ENCODE data around the gene CDK5. TPM values are rescaled to one million over a fixed set of nuclear protein-coding genes. Genes with fewer than 3 reads are reported as not detected.

CDK5 gene
- total RNA-seq, 2 donors from 2014 or later = 13.1 to 18.5 TPM

GRCh38 chr7:151056283-151056665 lies 1.4 kb downstream of the CDK5 start:
- intact Hi-C loops (cut with DNase I) = no loop called here
- TF ChIP-seq POLR2A (IDR thresholded peaks at IDR 0.05) (no peak), POLR2AphosphoS5 (IDR thresholded peaks at IDR 0.05) (no peak)
- TF ChIP-seq, protein P1, sequence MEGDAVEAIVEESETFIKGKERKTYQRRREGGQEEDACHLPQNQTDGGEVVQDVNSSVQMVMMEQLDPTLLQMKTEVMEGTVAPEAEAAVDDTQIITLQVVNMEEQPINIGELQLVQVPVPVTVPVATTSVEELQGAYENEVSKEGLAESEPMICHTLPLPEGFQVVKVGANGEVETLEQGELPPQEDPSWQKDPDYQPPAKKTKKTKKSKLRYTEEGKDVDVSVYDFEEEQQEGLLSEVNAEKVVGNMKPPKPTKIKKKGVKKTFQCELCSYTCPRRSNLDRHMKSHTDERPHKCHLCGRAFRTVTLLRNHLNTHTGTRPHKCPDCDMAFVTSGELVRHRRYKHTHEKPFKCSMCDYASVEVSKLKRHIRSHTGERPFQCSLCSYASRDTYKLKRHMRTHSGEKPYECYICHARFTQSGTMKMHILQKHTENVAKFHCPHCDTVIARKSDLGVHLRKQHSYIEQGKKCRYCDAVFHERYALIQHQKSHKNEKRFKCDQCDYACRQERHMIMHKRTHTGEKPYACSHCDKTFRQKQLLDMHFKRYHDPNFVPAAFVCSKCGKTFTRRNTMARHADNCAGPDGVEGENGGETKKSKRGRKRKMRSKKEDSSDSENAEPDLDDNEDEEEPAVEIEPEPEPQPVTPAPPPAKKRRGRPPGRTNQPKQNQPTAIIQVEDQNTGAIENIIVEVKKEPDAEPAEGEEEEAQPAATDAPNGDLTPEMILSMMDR (IDR thresholded peaks at IDR 0.05) = no peak
- Histone ChIP-seq H3K36me3 (no peaks in the 10 kb centered on the region), H3K4me1 (replicated peaks) (peaks cover 26% of the 10 kb centered on the region), H3K27ac (no peak overlapping the region), H3K27me3 (replicated peaks; ENCODE audit: insufficient read depth) (no peaks in the 10 kb centered on the region), H3K4me3 (no peak overlapping the region), H3K9me3 (no peaks in the 10 kb centered on the region)
- WGBS = 83% methylated on average over 6 of the region's 6 CpGs
- DNase-seq (ENCODE audit: low spot score) = no peak

GRCh38 chr7:151053751-151054150 lies 3.9 kb downstream of the CDK5 start:
- TF ChIP-seq, protein P1 (IDR thresholded peaks at IDR 0.05) = no peak
- TF ChIP-seq POLR2AphosphoS5 (IDR thresholded peaks at IDR 0.05) (no peak), POLR2A (IDR thresholded peaks at IDR 0.05) (no peak)
- H3K27ac ChIP-seq = no peak overlapping the region
- no peaks in the 10 kb centered on the region for H3K9me3 ChIP-seq
- intact Hi-C loops (cut with DNase I) = no loop called here
- H3K4me3 ChIP-seq = no peak overlapping the region
- no peaks in the 10 kb centered on the region for H3K36me3 ChIP-seq
- no peak for DNase-seq (ENCODE audit: low spot score)
- WGBS = 97% methylated on average over 8 of the region's 8 CpGs
- H3K27me3 ChIP-seq (replicated peaks; ENCODE audit: insufficient read depth) = no peaks in the 10 kb centered on the region
- peaks cover 12% of the 10 kb centered on the region for H3K4me1 ChIP-seq (replicated peaks)

DNA sequence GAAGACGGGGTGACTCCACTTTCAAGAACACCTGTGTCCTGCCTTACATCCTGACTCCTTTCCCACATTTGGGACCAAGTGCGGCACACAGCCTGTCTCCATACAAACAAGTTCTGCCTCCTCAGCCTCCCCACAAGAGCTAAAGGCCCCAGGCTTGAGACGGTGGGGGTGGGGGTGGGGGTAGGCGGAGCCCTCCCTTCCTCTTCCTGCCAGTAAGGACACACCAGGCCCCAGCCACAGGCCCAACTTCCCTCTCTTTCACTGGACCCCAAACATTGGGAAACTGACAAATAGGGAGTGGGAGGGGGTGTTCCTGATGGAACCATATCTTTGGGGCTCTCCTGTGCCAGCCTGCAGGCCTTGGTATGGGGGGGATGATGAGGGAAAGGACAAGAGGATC lies 4.6 kb downstream of the CDK5 start:
- no peak for DNase-seq (ENCODE audit: low spot score)
- Histone ChIP-seq H3K4me1 (replicated peaks) (peaks cover 8% of the 10 kb centered on the region), H3K27me3 (replicated peaks; ENCODE audit: insufficient read depth) (no peaks in the 10 kb centered on the region), H3K9me3 (no peaks in the 10 kb centered on the region), H3K4me3 (no peak overlapping the region), H3K36me3 (no peaks in the 10 kb centered on the region), H3K27ac (no peak overlapping the region)
- 78% methylated on average over 4 of the region's 4 CpGs for WGBS
- intact Hi-C loops (cut with DNase I) = no loop called here
- TF ChIP-seq, protein P1 (IDR thresholded peaks at IDR 0.05) = no peak
- TF ChIP-seq POLR2AphosphoS5 (IDR thresholded peaks at IDR 0.05) = no peak
- TF ChIP-seq POLR2A (IDR thresholded peaks at IDR 0.05) = no peak

DNA sequence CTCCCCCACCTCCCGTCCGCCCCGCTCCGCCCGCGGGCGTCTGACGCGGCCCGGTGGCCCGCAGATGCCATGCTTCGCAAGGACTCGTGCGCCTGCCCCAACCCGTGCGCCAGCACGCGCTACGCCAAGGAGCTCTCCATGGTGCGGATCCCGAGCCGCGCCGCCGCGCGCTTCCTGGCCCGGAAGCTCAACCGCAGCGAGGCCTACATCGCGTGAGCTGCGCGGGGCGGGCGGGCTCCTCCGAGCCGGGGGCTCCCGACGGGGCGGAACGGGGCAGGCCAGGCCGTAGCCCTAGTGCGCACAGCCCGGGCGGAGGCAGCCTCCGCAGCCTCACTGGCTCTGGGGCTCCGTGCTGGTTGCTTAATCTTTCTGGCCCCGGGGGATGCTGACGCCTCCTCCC lies 6.6 kb downstream of the CDK5 start:
- Histone ChIP-seq H3K9me3 (no peaks in the 10 kb centered on the region), H3K4me3 (no peak overlapping the region), H3K27ac (no peak overlapping the region), H3K36me3 (no peaks in the 10 kb centered on the region), H3K4me1 (replicated peaks) (no peaks in the 10 kb centered on the region), H3K27me3 (replicated peaks; ENCODE audit: insufficient read depth) (no peaks in the 10 kb centered on the region)
- TF ChIP-seq POLR2A (IDR thresholded peaks at IDR 0.05) (no peak), POLR2AphosphoS5 (IDR thresholded peaks at IDR 0.05) (no peak)
- TF ChIP-seq, protein P1 (IDR thresholded peaks at IDR 0.05) = no peak
- DNase-seq (ENCODE audit: low spot score) = no peak
- intact Hi-C loops (cut with DNase I) = no loop called here
- WGBS = 3% methylated on average over 29 of the region's 50 CpGs

- H3K9me3 ChIP-seq = no peaks in the 10 kb centered on the region
- no peaks in the 10 kb centered on the region for H3K27me3 ChIP-seq (replicated peaks; ENCODE audit: insufficient read depth)
- no peak for DNase-seq (ENCODE audit: low spot score)
- intact Hi-C loops (cut with DNase I) = no loop called here
- no peak overlapping the region for H3K4me3 ChIP-seq
- 85% methylated on average over 25 of the region's 38 CpGs for WGBS
- no peak overlapping the region for H3K27ac ChIP-seq
- H3K4me1 ChIP-seq (replicated peaks) = no peaks in the 10 kb centered on the region
- peaks cover 0 to 4% of the 10 kb centered on the region in 2 donors for H3K36me3 ChIP-seq
- TF ChIP-seq POLR2A (IDR thresholded peaks at IDR 0.05) = no peak
- TF ChIP-seq, protein P1 (IDR thresholded peaks at IDR 0.05) = no peak
- TF ChIP-seq POLR2AphosphoS5 (IDR thresholded peaks at IDR 0.05) = no peak
These were observed 8.7 kb downstream of the CDK5 start for GRCh38 chr7:151048911-151049463.

Data from prostate gland (tissue), 2 donors.